MCF 10A (cell line): ENCODE results near the gene EGFL8. TPM values are rescaled to one million over a fixed set of nuclear protein-coding genes. Genes with fewer than 3 reads are reported as not detected.

Experiments used
- BruUV-seq: library from RNA; stranded (reverse); fragments of 400-500 nt; replicated peaks from 2 replicates; lab custom pipeline; 2021; lab: Mats Ljungman, UMichigan
- CTCF ChIA-PET: fragments of 300-600 bp; sonication (Branson Sonifier 250); formaldehyde crosslinking; extraction: SDS; loops from one replicate; lab custom pipeline; 2021; ENCODE audit warnings: antibody characterized with exemption, inconsistent platforms; lab: Yijun Ruan, JAX
- POLR2A ChIA-PET: fragments of 300-600, 350-650 bp; sonication (Branson Sonifier 250); formaldehyde crosslinking; extraction: SDS; loops from one replicate; lab custom pipeline; 2020; ENCODE audit warnings: antibody characterized with exemption, inconsistent platforms; lab: Yijun Ruan, JAX
- DNase-seq: peaks from one replicate; pipeline ENCODE4 v3.0.0-alpha.2; 2018; ENCODE audit not compliant: unreplicated experiment
- H3K27ac Mint-ChIP-seq: one replicate; pipeline ENCODE4 v1.8.0; 2022; ENCODE audit warnings: mild to moderate bottlenecking, low read depth, mixed read lengths; ENCODE audit not compliant: unreplicated experiment
- H3K27me3 Mint-ChIP-seq: one replicate; pipeline ENCODE4 v1.8.0; 2022; ENCODE audit warnings: mixed read lengths; ENCODE audit not compliant: insufficient read depth, unreplicated experiment
- H3K36me3 Mint-ChIP-seq: one replicate; pipeline ENCODE4 v1.8.0; 2022; ENCODE audit warnings: mild to moderate bottlenecking, moderate library complexity, mixed read lengths; ENCODE audit not compliant: insufficient read depth, unreplicated experiment
- H3K4me1 Mint-ChIP-seq: one replicate; pipeline ENCODE4 v1.8.0; 2022; ENCODE audit warnings: mixed read lengths; ENCODE audit not compliant: insufficient read depth, unreplicated experiment
- H3K4me3 Mint-ChIP-seq: one replicate; pipeline ENCODE4 v1.8.0; 2022; ENCODE audit warnings: mild to moderate bottlenecking, moderate library complexity, mixed read lengths; ENCODE audit not compliant: unreplicated experiment
- H3K9me3 Mint-ChIP-seq: one replicate; pipeline ENCODE4 v1.8.0; 2022; ENCODE audit warnings: mixed read lengths; ENCODE audit not compliant: unreplicated experiment
- intact Hi-C: fragments of 100-400 bp; cut with micrococcal nuclease; formaldehyde crosslinking; loops from 2 replicates; pipeline ENCODE4 v1.14.1; 2022
- total RNA-seq: library from RNA; stranded (reverse); gene quantifications from 2 replicates; pipeline ENCODE4 v1.2.3, GENCODE V29; 2022
- TF ChIP-seq, protein P1 (sequence below): fragments of 200-600 bp; IDR thresholded peaks from one replicate; pipeline ENCODE4 v1.8.0; 2022; ENCODE audit warnings: antibody characterized with exemption, mild to moderate bottlenecking; ENCODE audit not compliant: unreplicated experiment

Gene EGFL8
- total RNA-seq, 1 experiment from 2014 or later, result 3.1 TPM

DNA sequence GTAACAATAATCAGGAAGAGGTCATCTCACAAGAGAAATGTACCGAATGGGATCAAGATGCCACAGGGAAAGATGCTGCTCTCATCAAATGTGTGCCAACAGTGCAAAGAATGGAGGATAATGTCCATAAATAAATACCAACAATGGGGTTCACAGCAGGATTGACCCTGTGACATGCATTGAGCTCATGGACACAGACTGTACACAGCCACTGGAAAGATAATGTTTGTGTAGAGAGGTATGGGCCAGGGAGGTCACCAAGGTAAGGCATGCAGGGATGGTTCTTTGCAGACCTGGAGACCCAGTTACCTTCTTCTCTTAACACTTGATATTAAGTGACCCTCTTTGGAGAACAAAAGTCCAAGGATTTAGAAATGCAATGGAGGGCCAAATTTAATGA, 10.0 kb downstream of the EGFL8 start:
- peaks cover 40% of the 10 kb centered on the region for H3K4me1 Mint-ChIP-seq
- POLR2A ChIA-PET, result interaction anchor here (0.6 kb wide), 1 partner anchor 569 kb away, joined by 3 read pairs; no protein-coding TSS in a partner anchor
- no peaks in the 10 kb centered on the region for H3K9me3 Mint-ChIP-seq
- no peak overlapping the region for H3K27ac Mint-ChIP-seq
- intact Hi-C loops, result no loop called here
- H3K27me3 Mint-ChIP-seq, result no peaks in the 10 kb centered on the region
- BruUV-seq, result no TSS peak
- CTCF ChIA-PET, result no interaction called here
- no peak for DNase-seq
- peaks cover 31% of the 10 kb centered on the region for H3K36me3 Mint-ChIP-seq
- TF ChIP-seq, protein P1, sequence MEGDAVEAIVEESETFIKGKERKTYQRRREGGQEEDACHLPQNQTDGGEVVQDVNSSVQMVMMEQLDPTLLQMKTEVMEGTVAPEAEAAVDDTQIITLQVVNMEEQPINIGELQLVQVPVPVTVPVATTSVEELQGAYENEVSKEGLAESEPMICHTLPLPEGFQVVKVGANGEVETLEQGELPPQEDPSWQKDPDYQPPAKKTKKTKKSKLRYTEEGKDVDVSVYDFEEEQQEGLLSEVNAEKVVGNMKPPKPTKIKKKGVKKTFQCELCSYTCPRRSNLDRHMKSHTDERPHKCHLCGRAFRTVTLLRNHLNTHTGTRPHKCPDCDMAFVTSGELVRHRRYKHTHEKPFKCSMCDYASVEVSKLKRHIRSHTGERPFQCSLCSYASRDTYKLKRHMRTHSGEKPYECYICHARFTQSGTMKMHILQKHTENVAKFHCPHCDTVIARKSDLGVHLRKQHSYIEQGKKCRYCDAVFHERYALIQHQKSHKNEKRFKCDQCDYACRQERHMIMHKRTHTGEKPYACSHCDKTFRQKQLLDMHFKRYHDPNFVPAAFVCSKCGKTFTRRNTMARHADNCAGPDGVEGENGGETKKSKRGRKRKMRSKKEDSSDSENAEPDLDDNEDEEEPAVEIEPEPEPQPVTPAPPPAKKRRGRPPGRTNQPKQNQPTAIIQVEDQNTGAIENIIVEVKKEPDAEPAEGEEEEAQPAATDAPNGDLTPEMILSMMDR, result no peak
- H3K4me3 Mint-ChIP-seq, result peak overlapping the region; percentile 79

DNA sequence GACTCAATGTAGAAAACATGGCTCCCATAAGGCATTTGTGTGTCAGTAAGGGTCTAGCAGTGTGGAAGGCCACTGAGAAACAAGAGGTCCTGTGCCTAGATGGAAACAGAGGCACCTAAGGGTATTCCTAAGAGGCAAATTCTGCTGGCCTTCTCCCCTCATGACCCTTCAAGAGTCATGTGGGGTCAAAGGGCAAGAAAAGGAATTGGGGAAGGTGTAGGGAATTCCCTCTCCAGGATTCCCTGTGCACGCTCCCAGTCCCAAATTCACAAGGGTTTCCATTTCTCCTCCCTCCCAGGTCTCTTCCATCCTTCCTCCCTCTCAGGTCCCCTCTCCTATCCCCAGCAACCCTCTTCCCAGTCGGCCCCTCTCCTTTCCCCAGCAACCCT, 10.9 kb downstream of the EGFL8 start:
- intact Hi-C loops, result no loop called here
- H3K4me3 Mint-ChIP-seq, result peak overlapping the region; percentile 79
- peak overlapping the region; percentile 91 for H3K27ac Mint-ChIP-seq
- no peaks in the 10 kb centered on the region for H3K27me3 Mint-ChIP-seq
- BruUV-seq, result no TSS peak
- no peaks in the 10 kb centered on the region for H3K9me3 Mint-ChIP-seq
- no peak for DNase-seq
- TF ChIP-seq, protein P1, result no peak
- H3K4me1 Mint-ChIP-seq, result peaks cover 47% of the 10 kb centered on the region
- CTCF ChIA-PET, result no interaction called here
- POLR2A ChIA-PET, result no interaction called here
- H3K36me3 Mint-ChIP-seq, result peaks cover 33% of the 10 kb centered on the region

DNA sequence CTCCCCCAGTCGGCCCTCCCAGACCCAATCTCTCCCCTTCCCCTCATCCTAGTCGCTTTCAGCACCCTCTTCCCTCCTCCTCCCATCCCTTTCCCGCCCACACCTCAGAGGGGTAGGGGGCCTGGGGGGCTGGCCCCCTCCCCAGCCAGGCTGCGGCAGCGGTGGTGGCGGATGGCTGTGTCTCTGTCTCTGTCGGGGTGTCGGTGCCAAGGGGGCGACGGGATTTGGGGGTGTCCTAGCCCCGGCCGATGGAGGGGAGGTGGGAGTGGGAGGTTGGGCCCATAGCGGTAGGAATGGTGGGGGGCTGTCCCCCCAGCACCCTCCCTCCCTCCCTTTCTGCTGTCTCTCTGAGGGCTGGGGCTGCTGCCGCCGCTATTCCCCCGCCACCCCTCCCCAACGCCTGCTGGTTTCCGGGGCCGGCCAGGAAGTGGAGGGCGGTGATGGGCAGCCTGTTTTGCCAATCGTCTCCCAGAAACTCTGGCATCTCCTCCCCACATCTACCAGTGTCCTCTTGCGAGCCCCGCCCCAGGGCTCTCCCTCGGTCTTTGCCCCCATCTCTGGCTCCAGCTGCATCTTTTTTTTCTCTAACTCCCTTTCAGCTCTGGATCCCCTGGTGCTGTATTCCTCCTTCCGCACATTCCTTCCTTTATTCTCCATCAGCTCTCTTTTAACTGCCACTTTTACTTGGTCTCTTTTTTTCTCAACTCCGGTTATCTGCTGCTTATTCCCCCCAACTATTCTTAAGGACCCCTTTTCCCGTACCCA, 11.5 kb downstream of the EGFL8 start, which contains the start of gene AGPAT1:
TSS of gene AGPAT1 (minus strand) at position 374 of the 765 bp plus-strand sequence. CDS start 4,588 bp downstream, outside the sequence.
- Mint-ChIP-seq H3K4me3 (peak within 1 kb of the TSS; percentile 79), H3K27me3 (no peaks in the 10 kb centered on the region), H3K9me3 (no peaks in the 10 kb centered on the region), H3K36me3 (peaks cover 37% of the 10 kb centered on the region), H3K27ac (peak within 1 kb of the TSS; percentile 91), H3K4me1 (peaks cover 53% of the 10 kb centered on the region)
- ChIA-PET POLR2A (interaction anchor here (1.0 to 5.0 kb wide), 14 partner anchors 8 to 795 kb away, joined by 3 to 112 read pairs (median 6); partner anchors contain the start of genes ATF6B, DXO, FKBPL and GPSM3), CTCF (interaction anchor here (0.6 to 1.1 kb wide), 2 partner anchors 20 to 57 kb away, joined by 3 read pairs; no protein-coding TSS in a partner anchor)
- intact Hi-C loops, result no loop called here
- BruUV-seq, result no TSS peak
- TF ChIP-seq, protein P1, result no peak
- peak; percentile 95 for DNase-seq
